CMK (cell line): ENCODE measurements around the gene NFASC.

Source experiments
- DNase-seq: peaks from one replicate; pipeline ENCODE4 v3.0.0-alpha.2; 2010; ENCODE audit warnings: low read depth

The NFASC gene

DNA sequence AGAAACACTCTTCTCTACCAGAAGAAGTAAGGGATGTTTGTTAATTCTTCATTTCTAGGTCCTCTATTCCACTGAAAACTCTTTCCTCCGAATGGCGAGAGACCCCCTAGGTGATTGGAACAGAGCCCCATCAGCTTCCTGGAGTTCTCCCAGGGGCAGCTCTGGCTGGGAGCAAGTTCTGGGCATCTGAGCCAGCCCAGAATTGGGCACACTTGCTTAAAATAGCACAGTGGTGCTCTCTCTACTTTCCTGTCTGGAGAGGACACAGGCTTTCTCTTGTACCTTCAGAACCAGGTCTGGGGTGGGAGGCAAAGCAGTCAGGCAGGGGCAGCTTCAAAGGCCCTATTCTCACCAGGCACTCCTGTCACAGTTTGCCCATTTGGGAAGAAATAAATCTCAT, 89.2 kb downstream of the NFASC start:
- no peak for DNase-seq

DNA sequence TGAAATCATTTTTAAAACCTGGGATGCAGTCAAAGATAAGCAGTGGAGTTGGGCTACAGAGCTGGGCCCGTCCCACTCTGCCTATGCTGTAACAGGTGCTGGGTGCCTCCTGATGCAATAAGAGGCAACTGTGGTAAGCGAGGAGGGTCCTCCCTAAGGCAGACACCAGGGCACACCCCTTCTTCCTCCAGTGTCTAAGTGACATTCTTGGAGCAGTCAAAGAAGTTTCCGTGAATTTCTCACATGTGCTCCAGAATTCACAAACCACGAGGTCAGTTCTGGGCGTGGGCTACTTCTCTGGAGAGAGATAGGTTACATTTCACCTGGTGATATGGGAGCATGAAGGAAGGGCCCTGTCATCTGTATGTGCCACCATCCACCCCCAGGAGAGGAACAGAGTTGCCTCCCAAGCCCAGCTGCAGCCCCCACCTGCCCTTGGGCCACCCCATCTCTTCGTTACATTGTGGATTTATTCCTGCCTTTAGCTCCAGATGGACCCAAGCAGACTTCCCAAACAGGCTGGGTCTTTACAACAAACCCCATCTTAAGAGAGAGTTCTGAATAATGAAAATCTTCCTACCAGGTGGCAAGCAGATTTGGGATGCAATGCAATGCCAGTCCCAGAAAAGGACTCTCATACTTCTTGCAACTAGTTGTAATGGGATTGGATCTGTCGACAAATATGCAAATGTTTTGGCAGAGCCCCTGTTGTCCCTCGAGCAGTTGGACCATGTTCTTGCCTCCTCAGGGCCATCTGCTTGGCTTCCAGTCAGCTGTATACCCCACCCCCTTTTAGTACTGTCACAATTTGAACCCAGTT, 89.9 kb downstream of the NFASC start:
- no peak for DNase-seq

- DNase-seq = no peak
Measured at GRCh38 chr1:204961765-204962419, 91.2 kb downstream of the NFASC start.

- DNase-seq = no peak
Measured at GRCh38 chr1:204962742-204963632, 92.3 kb downstream of the NFASC start.

DNA sequence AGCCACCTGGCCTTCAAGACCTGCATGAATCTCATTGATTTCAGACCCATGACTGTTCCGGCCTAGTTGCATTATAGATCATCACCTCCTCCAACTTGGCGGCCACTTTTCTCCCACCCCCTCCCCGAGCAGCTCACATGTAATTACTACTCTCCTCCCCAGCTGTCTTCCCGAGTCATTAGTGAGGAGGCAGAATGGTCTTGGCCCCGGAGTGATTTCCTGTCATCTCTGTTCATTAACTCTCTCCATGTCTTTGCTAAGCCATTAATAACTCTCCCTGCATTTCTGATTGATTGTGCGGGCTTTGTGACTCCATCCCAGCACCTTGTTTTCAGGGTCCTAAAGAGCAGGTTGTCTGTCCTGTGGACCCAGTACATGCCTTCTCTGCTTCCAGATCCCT, 96.8 kb downstream of the NFASC start:
- no peak for DNase-seq

GRCh38 chr1:204968135-204968534, 97.5 kb downstream of the NFASC start:
- no peak for DNase-seq

GRCh38 chr1:204968951-204969350, 98.3 kb downstream of the NFASC start:
- DNase-seq = no peak

- no peak for DNase-seq
Measured at GRCh38 chr1:204970937-204971336, 100.3 kb downstream of the NFASC start.

DNA sequence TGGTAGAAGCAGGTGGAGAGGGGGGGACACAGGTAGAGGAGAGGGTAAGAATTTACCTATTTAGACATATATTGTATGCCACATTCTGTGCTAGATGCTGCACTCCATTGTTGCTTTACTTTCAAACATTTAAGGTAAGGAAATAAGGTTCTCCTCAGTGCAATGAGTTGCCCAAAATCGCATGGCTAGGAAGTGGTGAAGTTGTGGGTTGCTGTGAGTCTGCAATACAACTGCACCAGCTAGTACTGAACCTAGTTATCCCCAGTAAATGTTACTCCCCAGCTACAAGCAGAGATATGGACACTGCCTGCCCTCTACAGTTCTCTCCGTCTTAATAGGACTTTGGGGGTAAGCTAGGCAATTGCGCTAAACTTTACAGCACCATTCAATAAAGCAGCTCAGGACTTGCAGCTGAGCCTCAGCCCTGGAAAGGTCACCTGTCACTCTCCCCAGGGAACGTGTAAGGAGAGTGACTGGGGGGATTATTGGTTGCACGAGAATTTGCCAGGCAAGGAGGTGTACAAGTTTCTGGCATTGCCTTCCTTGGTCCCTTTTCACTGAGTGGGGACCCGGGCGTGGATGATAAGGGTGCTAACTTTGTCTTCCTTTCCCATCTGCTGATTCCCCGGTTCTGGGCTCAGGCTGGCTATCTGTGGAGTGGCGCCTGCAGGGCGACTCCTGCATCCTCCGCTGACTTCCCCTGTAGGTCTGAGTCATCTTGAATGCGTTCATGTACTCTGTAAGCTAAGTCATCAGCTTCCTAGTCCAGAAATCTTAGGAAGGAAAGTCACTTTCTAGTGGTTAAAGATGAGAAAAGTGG, 101.1 kb downstream of the NFASC start:
- DNase-seq = no peak

GRCh38 chr1:204972426-204972825, 101.8 kb downstream of the NFASC start:
- no peak for DNase-seq

GRCh38 chr1:204973449-204973848, 102.8 kb downstream of the NFASC start:
- DNase-seq = no peak

GRCh38 chr1:204974327-204974726, 103.7 kb downstream of the NFASC start:
- no peak for DNase-seq

- no peak for DNase-seq
Measured at GRCh38 chr1:204975021-204975420, 104.4 kb downstream of the NFASC start.

DNA sequence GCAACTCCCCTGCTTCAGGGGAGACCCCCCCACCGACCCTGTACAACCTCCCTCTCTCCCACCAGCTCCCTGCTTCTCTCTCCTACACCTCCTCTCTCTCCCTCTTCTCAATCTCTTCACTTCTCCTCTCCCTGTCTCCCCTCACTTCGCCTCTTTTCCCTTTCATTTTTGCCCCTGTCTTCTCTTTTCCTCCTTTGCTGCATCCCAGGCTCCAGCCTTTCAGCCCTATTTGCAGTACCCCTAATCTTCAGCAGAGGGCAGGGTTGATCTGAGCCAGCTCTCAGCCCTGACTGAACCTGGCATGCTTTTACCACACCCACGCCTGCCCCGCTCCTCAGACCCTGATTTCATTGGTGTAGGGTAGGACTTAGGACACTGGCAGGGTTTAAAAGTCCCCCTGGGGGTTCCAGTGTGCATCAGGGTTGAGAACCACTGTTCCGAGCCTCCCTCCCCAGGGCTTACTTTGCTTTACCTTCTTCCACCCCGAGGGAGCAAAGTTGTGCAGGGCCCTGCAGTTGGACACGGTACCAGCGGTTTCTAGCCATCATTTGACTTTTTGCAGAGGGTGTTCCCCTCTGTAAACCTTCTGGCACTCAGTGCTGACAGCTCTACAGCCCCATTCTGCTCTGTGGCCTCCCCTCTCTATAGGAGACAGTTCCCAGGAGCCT, 105.0 kb downstream of the NFASC start:
- DNase-seq = no peak

GRCh38 chr1:204976646-204977045, 106.0 kb downstream of the NFASC start:
- no peak for DNase-seq

GRCh38 chr1:204977318-204977717, 106.7 kb downstream of the NFASC start:
- no peak for DNase-seq

GRCh38 chr1:204978782-204979181, 108.1 kb downstream of the NFASC start:
- DNase-seq = no peak

DNA sequence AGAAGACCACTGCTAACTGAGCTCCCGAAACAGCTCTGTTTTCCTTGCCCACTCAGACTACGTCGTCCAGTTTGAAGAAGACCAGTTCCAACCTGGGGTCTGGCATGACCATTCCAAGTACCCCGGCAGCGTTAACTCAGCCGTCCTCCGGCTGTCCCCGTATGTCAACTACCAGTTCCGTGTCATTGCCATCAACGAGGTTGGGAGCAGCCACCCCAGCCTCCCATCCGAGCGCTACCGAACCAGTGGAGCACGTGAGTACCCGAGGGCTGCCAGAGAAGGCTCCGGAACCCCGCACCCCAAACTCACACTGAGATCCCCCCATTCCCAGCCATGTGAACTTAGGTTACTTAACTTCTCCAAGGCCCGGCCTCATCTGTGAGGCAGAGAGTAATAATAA, 108.6 kb downstream of the NFASC start:
- no peak for DNase-seq

DNA sequence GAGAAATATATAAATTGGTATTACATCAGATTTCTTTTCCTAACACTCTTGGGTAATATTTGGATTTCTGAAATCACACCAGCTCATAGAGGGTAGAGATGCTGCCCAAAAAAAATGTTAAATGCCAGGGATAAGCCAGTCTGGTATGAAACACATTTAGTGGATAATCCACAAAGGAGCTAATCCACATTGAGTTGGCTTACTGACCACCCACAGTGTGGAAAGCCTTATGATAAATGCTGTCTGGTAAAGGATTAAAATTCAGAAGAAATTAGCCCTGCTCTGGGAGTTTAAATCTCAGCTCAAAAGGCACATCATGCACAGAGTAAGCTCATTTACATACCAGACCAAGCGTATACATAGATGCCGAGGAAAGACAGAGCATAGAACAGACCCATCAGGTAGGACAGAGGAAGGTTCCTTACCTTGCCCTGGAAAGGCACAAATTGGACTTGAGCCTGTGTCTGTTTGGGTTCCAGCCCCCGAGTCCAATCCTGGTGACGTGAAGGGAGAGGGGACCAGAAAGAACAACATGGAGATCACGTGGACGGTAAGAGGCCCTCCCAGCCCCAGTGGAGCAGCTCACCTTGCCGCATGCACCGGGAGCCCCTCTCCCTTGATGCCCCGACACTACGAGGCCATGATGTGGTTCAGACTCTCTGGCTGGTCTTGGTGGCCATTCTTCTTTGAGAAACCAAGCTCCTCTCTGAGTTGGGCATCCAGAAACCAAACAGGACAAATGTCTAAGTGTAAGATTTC, 109.4 kb downstream of the NFASC start:
- DNase-seq = no peak

DNA sequence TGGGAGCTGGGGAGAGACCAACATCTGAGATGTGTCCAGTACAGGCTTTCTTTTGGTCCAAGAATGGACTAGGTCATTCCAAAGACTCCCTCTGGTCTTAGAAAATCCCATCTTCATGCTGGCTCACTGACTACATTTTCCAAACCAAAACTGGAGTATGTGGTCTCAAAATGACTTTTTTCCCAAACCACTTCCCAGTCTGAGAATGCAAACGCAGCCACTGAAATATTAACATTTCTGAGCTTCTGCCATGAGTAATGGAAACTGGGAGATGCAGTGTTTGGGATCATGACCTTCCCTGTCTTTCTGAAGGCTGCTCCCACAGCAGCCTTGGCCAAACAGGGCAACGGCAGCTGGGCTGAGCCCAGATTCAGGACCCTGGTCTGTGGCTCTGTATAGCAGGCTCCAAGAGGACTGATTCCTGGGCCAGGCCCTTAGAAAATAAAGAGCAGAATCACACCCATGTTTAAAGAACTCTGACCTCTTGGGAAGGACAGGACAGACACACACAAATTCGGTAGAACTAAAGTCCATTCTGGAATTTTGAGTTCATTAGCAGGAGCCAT, 110.3 kb downstream of the NFASC start:
- no peak for DNase-seq
